ENCODE measurements around the gene DUSP8.

DUSP8 gene

DNA sequence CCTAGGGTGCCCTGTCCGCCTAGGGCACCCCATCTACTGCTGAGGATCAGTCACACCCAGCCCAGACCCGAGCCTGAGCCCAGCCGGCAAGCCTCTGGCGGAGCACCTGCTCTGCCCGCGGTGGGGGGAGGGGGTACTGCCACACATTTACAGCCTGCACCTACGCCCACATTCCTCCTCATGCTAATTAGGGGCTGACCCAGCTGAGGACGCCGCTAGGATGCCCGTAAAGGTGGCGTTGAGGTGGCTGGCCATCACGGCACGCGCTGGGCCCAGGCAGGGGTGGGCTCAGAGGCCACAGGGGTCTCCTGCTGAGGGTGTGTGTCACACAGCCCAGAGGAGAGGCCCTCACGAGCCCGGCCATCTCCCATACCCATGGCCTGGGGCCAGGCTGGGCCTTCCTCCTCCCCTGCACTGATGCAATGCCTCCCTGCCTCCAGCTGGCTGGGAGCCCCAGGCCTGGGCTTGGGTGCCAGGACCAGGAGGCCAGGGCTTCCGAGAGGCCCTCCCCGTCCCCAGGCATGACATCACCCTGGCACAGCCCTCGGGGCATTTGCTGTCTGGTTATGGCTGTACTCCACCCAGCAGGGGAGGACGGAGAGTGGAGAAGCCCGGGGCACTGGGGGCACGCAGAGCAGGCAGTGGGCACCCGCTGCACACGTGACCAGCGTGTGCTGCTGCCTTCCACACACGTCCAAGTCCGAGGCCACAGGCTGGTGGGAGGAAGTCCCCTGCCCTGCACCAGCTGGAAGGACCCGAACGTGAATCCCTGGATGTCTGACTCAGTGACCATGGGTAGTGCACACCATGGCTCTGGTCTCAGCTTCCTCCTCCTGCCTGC, 12.7 kb downstream of the DUSP8 start:
- DNase-seq (ENCODE audit: low read depth), result no peak
- TF ChIP-seq, protein P1, sequence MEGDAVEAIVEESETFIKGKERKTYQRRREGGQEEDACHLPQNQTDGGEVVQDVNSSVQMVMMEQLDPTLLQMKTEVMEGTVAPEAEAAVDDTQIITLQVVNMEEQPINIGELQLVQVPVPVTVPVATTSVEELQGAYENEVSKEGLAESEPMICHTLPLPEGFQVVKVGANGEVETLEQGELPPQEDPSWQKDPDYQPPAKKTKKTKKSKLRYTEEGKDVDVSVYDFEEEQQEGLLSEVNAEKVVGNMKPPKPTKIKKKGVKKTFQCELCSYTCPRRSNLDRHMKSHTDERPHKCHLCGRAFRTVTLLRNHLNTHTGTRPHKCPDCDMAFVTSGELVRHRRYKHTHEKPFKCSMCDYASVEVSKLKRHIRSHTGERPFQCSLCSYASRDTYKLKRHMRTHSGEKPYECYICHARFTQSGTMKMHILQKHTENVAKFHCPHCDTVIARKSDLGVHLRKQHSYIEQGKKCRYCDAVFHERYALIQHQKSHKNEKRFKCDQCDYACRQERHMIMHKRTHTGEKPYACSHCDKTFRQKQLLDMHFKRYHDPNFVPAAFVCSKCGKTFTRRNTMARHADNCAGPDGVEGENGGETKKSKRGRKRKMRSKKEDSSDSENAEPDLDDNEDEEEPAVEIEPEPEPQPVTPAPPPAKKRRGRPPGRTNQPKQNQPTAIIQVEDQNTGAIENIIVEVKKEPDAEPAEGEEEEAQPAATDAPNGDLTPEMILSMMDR (conservative IDR thresholded peaks at IDR 0.05; ENCODE audit: low read depth, low read length), result no peak
- no peak overlapping the region for H3K4me3 ChIP-seq (ENCODE audit: low read depth, low read length)

DNA sequence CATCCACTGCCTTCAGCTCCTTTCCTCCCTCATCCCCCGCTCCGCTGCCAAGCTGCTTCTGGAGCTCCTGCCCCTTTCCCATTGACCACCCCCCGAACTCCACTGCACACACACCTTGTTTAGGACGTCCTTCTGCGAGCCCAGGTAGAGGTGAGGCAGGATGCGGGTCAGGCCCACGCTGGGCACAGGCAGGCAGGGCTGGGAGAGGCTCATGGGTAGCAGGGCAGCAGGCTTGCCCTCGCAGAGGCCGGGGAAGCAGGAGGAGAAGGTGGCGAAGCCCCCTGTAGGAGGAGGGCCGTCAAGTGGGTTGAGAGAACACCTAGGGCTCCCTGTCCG, 13.3 kb downstream of the DUSP8 start:
- DNase-seq (ENCODE audit: low read depth), result no peak
- TF ChIP-seq, protein P1 (conservative IDR thresholded peaks at IDR 0.05; ENCODE audit: low read depth, low read length), result no peak
- H3K4me3 ChIP-seq (ENCODE audit: low read depth, low read length), result no peak overlapping the region

DNA sequence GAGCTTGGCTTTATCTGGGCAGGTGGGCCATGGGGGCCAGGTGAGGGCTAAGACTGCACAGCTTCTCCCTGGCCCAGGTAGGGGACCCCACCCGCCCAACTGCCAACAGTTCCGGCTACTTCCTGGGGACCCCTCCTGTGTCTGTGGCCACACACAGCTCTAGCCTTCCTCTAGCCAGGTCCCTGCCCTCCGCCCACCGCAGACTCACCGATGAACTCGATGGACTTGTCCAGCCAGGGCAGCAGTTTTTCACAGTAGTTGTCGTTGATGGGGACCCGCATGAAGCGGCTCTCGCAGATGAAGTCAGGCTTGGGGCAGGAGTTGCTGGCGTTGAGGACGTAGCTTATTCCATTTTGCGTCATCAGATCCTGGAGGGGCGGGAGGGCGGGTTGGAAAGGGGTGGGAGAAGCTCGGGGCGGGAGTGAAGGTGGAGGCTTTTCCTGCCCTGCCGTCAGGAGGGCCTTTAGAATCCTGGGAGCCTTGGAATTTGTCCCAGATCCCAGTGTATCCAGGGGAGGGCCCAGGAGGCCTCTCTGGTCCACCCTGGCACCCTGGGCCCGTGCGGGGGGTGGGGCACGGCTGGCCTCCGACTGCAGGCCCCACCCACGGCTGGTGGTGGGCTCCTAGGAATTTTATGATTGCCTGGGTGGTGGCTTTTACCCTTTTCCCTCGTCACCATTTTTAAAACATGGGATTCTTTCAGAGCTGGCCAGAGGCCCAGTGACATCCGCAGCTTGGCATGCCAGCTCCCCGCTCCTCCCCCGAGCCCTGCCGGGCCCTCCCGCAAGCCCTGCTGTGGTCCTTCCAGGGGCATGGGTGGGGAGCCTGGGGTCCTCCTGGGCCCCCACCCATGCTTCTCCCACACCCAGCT, 13.9 kb downstream of the DUSP8 start:
- DNase-seq (ENCODE audit: low read depth), result peak; percentile 50
- TF ChIP-seq, protein P1 (conservative IDR thresholded peaks at IDR 0.05; ENCODE audit: low read depth, low read length), result no peak
- no peak overlapping the region for H3K4me3 ChIP-seq (ENCODE audit: low read depth, low read length)

DNA sequence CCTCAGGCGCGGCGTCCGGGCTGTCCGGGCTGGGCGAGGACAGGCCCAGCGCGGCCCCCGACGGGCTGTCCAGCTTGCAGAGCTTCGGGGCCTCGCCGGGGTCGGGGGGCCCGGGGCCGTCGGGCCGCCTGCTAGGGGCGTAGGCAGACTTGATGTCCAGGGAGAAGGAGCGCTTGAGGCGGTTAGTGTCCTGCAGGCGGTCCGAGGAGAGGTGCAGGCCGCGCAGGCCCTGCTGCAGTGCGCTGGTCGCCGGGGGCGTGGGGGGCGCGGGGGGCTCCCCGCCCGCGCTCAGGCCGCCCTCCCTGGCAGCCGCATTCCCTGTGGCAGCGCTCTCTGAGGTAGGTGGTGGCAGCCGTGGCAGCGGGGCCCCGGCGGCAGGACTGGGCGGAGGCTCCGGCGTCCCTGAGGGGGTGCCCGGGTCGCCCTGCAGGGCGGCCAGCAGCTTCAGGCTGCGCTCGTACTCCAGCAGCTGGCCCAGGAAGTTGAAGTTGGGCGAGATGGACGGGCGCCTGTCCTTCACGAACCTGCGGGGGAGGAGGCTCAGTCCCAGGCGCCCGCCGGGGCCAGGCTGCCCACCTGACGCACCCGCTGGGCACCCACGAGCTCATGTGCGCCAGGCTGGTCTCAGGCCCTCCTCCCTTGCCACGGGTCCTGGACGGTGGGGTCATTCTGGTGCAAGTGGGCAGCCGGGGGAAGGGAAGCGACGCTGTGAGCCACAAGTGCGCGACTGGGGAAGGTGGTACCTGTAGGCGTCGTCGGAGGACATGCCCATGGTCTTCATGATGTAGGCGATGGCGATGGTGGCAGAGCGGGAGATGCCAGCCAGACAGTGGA, 14.8 kb downstream of the DUSP8 start:
- H3K4me3 ChIP-seq (ENCODE audit: low read depth, low read length), result no peak overlapping the region
- TF ChIP-seq, protein P1 (conservative IDR thresholded peaks at IDR 0.05; ENCODE audit: low read depth, low read length), result no peak
- no peak for DNase-seq (ENCODE audit: low read depth)

DNA sequence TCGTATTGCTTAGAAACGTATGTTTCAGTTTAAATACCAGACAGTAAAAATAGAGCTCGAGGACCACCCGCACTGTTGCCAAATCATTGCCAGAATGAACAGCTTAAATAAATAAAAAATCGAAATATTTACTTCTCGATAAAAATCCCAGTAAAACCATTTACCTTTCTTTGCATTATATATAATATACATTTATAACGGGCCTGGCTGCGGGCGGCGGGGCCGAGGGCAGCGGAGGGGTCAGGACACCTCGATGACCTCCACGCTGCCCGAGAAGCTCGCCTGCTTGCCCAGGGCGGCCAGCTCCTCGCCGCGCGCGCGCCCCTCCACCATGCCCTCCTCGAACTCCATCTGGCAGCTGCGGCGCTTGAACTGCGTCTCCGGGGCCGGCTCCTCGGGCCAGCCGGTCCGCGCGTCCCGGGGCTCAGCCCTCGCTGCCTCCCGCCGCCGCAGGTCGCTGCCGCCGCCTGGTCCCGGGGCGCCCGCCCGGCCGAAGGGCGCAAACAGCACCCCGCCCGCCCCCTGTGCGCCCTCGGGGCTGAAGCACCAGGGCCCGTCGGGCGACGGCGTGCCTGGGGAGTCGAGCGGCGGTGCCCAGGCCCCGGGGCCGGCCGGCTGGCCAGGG, 15.7 kb downstream of the DUSP8 start:
- H3K4me3 ChIP-seq (ENCODE audit: low read depth, low read length), result no peak overlapping the region
- DNase-seq (ENCODE audit: low read depth), result no peak
- TF ChIP-seq, protein P1 (conservative IDR thresholded peaks at IDR 0.05; ENCODE audit: low read depth, low read length), result no peak

DNA sequence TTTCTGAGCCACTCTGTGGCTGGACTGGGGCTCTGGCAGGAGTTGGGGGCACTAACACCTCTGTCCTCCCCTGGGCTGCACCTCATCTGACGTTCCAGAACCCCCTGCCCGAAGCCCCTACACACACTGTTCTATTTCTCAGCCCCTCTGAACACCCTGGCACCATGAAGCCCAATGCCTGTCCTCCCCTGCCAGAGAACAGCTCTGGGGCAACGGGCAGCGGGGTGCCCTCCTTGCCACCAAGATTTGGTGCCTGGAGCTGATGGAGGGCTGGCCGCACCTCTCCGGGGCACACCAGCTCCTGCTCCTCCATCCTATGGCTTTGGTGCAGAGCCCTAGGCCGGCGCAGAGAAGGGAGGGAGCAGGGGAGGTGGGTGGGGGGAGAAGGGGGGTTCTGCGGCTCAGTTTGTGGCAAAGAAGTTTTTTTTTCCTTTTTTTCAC, 16.3 kb downstream of the DUSP8 start:
- TF ChIP-seq, protein P1 (conservative IDR thresholded peaks at IDR 0.05; ENCODE audit: low read depth, low read length), result no peak

More for the DNA sequence above, 16.3 kb downstream of the DUSP8 start:
- DNase-seq (ENCODE audit: low read depth), result no peak
- H3K4me3 ChIP-seq (ENCODE audit: low read depth, low read length), result no peak overlapping the region
